Progenitor cell of endocrine pancreas (in vitro differentiated cells): Measurements from ENCODE around the gene FOXL1. TPM values are rescaled to one million over a fixed set of nuclear protein-coding genes. Genes with fewer than 3 reads are reported as not detected.

Source experiments
- DNase-seq: peaks from one replicate; pipeline ENCODE4 v3.0.0; 2021; ENCODE audit warnings: low spot score; ENCODE audit not compliant: unreplicated experiment
- H3K27ac Mint-ChIP-seq: 2 replicates; pipeline ENCODE4 v1.8.0; 2021; ENCODE audit warnings: mild to moderate bottlenecking, moderate library complexity, mixed read lengths
- H3K27me3 Mint-ChIP-seq: 2 replicates; pipeline ENCODE4 v1.8.0; 2021; ENCODE audit warnings: mixed read lengths
- H3K36me3 Mint-ChIP-seq: 2 replicates; pipeline ENCODE4 v1.8.0; 2022; ENCODE audit warnings: mixed read lengths; ENCODE audit not compliant: insufficient read depth
- H3K4me1 Mint-ChIP-seq: 2 replicates; pipeline ENCODE4 v1.8.0; 2021; ENCODE audit warnings: low read depth, mixed read lengths
- H3K4me3 Mint-ChIP-seq: 2 replicates; pipeline ENCODE4 v1.8.0; 2021; ENCODE audit warnings: low read depth, mild to moderate bottlenecking, moderate library complexity, mixed read lengths
- H3K9me3 Mint-ChIP-seq: 2 replicates; pipeline ENCODE4 v1.8.0; 2021; ENCODE audit warnings: low read depth, mixed read lengths
- CTCF ChIP-seq: fragments of 200-600 bp; sonication (generic); IDR thresholded peaks from one replicate; pipeline ENCODE4 v1.5.0; 2021; ENCODE audit warnings: antibody characterized with exemption, mild to moderate bottlenecking; ENCODE audit not compliant: unreplicated experiment
- total RNA-seq: library from RNA; stranded (reverse); gene quantifications from 2 replicates; pipeline ENCODE4 v1.2.1, GENCODE V29; 2021

FOXL1 gene
- total RNA-seq, 1 donor from 2014 or later = not detected

DNA sequence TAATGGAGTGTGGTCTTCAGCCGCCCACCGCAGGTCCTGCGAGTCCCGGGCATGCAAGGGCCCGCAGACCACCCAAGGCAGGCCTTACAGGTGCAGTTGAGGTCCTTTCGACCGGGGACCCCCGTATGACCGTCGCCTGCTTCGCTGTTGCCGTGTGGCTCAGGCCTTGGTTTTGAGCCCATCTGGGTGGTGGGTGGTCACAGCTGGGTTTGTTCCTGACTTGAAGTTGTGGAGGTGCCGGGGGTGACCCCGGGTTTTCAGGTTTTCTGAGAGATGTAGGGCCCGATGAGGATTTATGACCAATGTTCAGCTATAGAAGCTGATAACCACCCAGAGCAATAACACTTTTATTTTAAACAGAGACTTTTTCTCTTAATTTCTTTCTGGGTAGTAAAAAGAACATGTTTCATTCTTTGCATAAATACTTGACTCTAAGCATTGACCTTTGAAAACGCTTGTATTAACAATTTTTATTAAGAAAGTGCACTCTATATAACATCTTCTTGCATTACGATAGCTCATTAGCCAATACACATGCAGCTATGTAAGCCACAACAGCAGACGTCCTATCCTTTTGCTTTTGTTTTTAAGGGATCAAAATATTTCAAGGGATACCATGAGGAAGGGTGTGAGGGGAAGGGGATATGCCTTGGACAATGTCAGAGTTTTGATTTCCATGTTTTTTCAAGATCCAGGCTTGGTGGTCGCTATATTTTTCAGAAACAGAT is 1.9 kb downstream of the FOXL1 start:
- DNase-seq = no peak
- H3K36me3 Mint-ChIP-seq = no peaks in the 10 kb centered on the region
- H3K27me3 Mint-ChIP-seq = peaks cover 83% of the 10 kb centered on the region
- no peak for TF ChIP-seq CTCF
- no peaks in the 10 kb centered on the region for H3K9me3 Mint-ChIP-seq
- H3K4me3 Mint-ChIP-seq = no peak overlapping the region
- H3K4me1 Mint-ChIP-seq = peaks cover 15% of the 10 kb centered on the region
- no peak overlapping the region for H3K27ac Mint-ChIP-seq

DNA sequence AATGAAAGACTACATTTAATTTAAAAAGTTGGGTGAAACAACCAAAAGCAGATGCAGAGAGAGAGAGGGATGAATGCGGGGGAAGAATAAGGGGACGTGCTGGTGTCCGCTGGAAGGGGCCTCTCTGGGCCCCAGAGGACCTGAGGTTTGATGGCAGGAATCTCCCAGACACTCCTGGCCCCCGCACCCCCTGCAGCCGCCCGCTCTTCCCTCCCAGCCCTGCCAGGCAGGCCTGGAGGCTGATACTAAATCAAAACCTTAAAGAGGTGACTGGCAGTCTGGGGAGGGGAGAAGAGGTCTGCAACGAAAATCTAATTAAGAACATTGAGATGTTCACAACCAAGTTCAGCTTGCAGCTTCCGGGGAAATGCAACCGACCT is 2.4 kb downstream of the FOXL1 start:
- H3K36me3 Mint-ChIP-seq = no peaks in the 10 kb centered on the region
- H3K27ac Mint-ChIP-seq = no peak overlapping the region
- no peak for DNase-seq
- TF ChIP-seq CTCF = no peak
- H3K9me3 Mint-ChIP-seq = no peaks in the 10 kb centered on the region
- peaks cover 83% of the 10 kb centered on the region for H3K27me3 Mint-ChIP-seq
- no peak overlapping the region for H3K4me3 Mint-ChIP-seq
- H3K4me1 Mint-ChIP-seq = peaks cover 15% of the 10 kb centered on the region

- peaks cover 79% of the 10 kb centered on the region for H3K27me3 Mint-ChIP-seq
- H3K27ac Mint-ChIP-seq = no peak overlapping the region
- no peak for TF ChIP-seq CTCF
- no peaks in the 10 kb centered on the region for H3K9me3 Mint-ChIP-seq
- no peaks in the 10 kb centered on the region for H3K36me3 Mint-ChIP-seq
- no peak for DNase-seq
- no peak overlapping the region for H3K4me3 Mint-ChIP-seq
- peaks cover 11% of the 10 kb centered on the region for H3K4me1 Mint-ChIP-seq
Measured at GRCh38 chr16:86581458-86581857, 3.1 kb downstream of the FOXL1 start.

GRCh38 chr16:86584071-86584685 is 5.8 kb downstream of the FOXL1 start:
- no peaks in the 10 kb centered on the region for H3K9me3 Mint-ChIP-seq
- H3K27me3 Mint-ChIP-seq = peaks cover 61% of the 10 kb centered on the region

More at GRCh38 chr16:86584071-86584685, 5.8 kb downstream of the FOXL1 start:
- no peaks in the 10 kb centered on the region for H3K36me3 Mint-ChIP-seq
- no peak overlapping the region for H3K27ac Mint-ChIP-seq
- DNase-seq = no peak
- H3K4me1 Mint-ChIP-seq = peaks cover 3% of the 10 kb centered on the region
- no peak overlapping the region for H3K4me3 Mint-ChIP-seq
- no peak for TF ChIP-seq CTCF
